ENCODE data around the gene JPH2. TPM values are rescaled to one million over a fixed set of nuclear protein-coding genes. Genes with fewer than 3 reads are reported as not detected.

JPH2 gene
- total and polyA plus RNA-seq, 10 of the 15 experiments (the other 5 are each of a cell fraction or from before 2014, with no cell fraction given): 0.16 TPM; not detected in 9

GRCh38 chr20:44176833-44177534 lies 10.0 kb downstream of the JPH2 start:
- ChIA-PET CTCF (interaction anchor here (1.2 kb wide), 2 partner anchors 13 to 60 kb away, joined by 4 read pairs; no protein-coding TSS in a partner anchor), POLR2A (no interaction called here), SMC1A (ENCODE audit: uncharacterized antibody, unreplicated experiment) (no interaction called here), RAD21 (ENCODE audit: unreplicated experiment) (no interaction called here)
- no peak overlapping the region for H3K4me3 ChIP-seq
- no TSS peak for BruUV-seq (replicated peaks)
- no peak overlapping the region for H3K4me2 ChIP-seq (ENCODE audit: control insufficient read depth, insufficient read depth)
- no peak overlapping the region for H3K9ac ChIP-seq (ENCODE audit: control insufficient read depth, insufficient read depth, low read length)
- intact Hi-C loops (cut with micrococcal nuclease; ENCODE audit: unreplicated experiment): loop anchor here (5.0 to 10.0 kb wide), 2 partner anchors 55 to 642 kb away; no protein-coding TSS in a partner anchor
- H2AFZ ChIP-seq (ENCODE audit: control insufficient read depth, low read depth, low read length): no peak overlapping the region
- H3K79me2 ChIP-seq (ENCODE audit: control insufficient read depth, insufficient read depth, low read length): no peaks in the 10 kb centered on the region
- ATAC-seq: no peak
- WGBS (ENCODE audit: insufficient coverage, insufficient replicate concordance, low lambda C conversion rate, missing lambda C conversion rate): 47% methylated on average over 14 of the region's 14 CpGs
- H3K36me3 ChIP-seq (ENCODE audit: control insufficient read depth in 2 of 2, insufficient read depth in 2 of 2, low read length in 1 of 2): no peaks in the 10 kb centered on the region
- in situ Hi-C loops (cut with MboI): no loop called here
- DNase-seq (ENCODE audit: low read depth, low spot score): no peak
- FAIRE-seq: no peak
- no peaks in the 10 kb centered on the region for H4K20me1 ChIP-seq (ENCODE audit: control insufficient read depth, insufficient read depth)
- H3K27me3 ChIP-seq (replicated peaks in 1 of 2; ENCODE audit: control insufficient read depth in 2 of 2, insufficient read depth in 2 of 2, low read length in 1 of 2): no peaks in the 10 kb centered on the region; a peak in 3 of 4 replicates
- no peak overlapping the region for H3K27ac ChIP-seq (ENCODE audit: control insufficient read depth, insufficient read depth)
- no peaks in the 10 kb centered on the region for H3K9me3 ChIP-seq (replicated peaks; ENCODE audit: control insufficient read depth, insufficient read depth, low read length)
- no peaks in the 10 kb centered on the region for H3K4me1 ChIP-seq (ENCODE audit: control insufficient read depth, insufficient read depth, low read length)
- TF ChIP-seq SMAD1 (IDR thresholded peaks at IDR 0.05; ENCODE audit: low read depth, partially characterized antibody) (no peak), ETV6 (conservative IDR thresholded peaks at IDR 0.05 in 1 of 2, IDR thresholded peaks at IDR 0.05 in 1 of 2; ENCODE audit: borderline replicate concordance in 1 of 2, low read depth in 1 of 2) (no peak), ATF3 (IDR thresholded peaks at IDR 0.05; ENCODE audit: borderline replicate concordance, extremely low read depth, low read depth, low read length) (no peak), MXI1 (IDR thresholded peaks at IDR 0.05; ENCODE audit: low read depth, low read length) (no peak), CBX3 (IDR thresholded peaks at IDR 0.05; ENCODE audit: borderline replicate concordance, low read depth) (no peak), SREBF1 (IDR thresholded peaks at IDR 0.05; ENCODE audit: low read length) (no peak), GATAD2B (conservative IDR thresholded peaks at IDR 0.05; ENCODE audit: low read depth) (no peak)
- TF ChIP-seq, protein P1, sequence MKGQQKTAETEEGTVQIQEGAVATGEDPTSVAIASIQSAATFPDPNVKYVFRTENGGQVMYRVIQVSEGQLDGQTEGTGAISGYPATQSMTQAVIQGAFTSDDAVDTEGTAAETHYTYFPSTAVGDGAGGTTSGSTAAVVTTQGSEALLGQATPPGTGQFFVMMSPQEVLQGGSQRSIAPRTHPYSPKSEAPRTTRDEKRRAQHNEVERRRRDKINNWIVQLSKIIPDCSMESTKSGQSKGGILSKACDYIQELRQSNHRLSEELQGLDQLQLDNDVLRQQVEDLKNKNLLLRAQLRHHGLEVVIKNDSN (IDR thresholded peaks at IDR 0.05; ENCODE audit: borderline replicate concordance, extremely low read length, insufficient read depth, low read depth, low read length): no peak
- TF ChIP-seq, protein P2, sequence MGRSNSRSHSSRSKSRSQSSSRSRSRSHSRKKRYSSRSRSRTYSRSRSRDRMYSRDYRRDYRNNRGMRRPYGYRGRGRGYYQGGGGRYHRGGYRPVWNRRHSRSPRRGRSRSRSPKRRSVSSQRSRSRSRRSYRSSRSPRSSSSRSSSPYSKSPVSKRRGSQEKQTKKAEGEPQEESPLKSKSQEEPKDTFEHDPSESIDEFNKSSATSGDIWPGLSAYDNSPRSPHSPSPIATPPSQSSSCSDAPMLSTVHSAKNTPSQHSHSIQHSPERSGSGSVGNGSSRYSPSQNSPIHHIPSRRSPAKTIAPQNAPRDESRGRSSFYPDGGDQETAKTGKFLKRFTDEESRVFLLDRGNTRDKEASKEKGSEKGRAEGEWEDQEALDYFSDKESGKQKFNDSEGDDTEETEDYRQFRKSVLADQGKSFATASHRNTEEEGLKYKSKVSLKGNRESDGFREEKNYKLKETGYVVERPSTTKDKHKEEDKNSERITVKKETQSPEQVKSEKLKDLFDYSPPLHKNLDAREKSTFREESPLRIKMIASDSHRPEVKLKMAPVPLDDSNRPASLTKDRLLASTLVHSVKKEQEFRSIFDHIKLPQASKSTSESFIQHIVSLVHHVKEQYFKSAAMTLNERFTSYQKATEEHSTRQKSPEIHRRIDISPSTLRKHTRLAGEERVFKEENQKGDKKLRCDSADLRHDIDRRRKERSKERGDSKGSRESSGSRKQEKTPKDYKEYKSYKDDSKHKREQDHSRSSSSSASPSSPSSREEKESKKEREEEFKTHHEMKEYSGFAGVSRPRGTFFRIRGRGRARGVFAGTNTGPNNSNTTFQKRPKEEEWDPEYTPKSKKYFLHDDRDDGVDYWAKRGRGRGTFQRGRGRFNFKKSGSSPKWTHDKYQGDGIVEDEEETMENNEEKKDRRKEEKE (IDR thresholded peaks at IDR 0.05): no peak
- TF ChIP-seq, protein P3, sequence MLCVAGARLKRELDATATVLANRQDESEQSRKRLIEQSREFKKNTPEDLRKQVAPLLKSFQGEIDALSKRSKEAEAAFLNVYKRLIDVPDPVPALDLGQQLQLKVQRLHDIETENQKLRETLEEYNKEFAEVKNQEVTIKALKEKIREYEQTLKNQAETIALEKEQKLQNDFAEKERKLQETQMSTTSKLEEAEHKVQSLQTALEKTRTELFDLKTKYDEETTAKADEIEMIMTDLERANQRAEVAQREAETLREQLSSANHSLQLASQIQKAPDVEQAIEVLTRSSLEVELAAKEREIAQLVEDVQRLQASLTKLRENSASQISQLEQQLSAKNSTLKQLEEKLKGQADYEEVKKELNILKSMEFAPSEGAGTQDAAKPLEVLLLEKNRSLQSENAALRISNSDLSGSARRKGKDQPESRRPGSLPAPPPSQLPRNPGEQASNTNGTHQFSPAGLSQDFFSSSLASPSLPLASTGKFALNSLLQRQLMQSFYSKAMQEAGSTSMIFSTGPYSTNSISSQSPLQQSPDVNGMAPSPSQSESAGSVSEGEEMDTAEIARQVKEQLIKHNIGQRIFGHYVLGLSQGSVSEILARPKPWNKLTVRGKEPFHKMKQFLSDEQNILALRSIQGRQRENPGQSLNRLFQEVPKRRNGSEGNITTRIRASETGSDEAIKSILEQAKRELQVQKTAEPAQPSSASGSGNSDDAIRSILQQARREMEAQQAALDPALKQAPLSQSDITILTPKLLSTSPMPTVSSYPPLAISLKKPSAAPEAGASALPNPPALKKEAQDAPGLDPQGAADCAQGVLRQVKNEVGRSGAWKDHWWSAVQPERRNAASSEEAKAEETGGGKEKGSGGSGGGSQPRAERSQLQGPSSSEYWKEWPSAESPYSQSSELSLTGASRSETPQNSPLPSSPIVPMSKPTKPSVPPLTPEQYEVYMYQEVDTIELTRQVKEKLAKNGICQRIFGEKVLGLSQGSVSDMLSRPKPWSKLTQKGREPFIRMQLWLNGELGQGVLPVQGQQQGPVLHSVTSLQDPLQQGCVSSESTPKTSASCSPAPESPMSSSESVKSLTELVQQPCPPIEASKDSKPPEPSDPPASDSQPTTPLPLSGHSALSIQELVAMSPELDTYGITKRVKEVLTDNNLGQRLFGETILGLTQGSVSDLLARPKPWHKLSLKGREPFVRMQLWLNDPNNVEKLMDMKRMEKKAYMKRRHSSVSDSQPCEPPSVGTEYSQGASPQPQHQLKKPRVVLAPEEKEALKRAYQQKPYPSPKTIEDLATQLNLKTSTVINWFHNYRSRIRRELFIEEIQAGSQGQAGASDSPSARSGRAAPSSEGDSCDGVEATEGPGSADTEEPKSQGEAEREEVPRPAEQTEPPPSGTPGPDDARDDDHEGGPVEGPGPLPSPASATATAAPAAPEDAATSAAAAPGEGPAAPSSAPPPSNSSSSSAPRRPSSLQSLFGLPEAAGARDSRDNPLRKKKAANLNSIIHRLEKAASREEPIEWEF (IDR thresholded peaks at IDR 0.05; ENCODE audit: insufficient replicate concordance, low read depth, low read length): no peak

Data from GM12878 (cell line).